K562 (cell line): ENCODE data around the gene SLC40A1.

ENCODE experiments used
- NBN ChIP-seq: fragments of 450-650 bp; IDR thresholded peaks from 2 replicates; pipeline ENCODE4 v1.6.1; 2016; ENCODE audit warnings: low read depth, mild to moderate bottlenecking
- POLR2A ChIP-seq: fragments of 450-650 bp; conservative IDR thresholded peaks from 2 replicates; pipeline ENCODE4 v1.6.1; 2016
- POLR2AphosphoS5 ChIP-seq: IDR thresholded peaks from 2 replicates; pipeline ENCODE4 v1.6.1; 2011; ENCODE audit warnings: mild to moderate bottlenecking, low read depth, low read length, moderate library complexity; ENCODE audit not compliant: control insufficient read depth, insufficient read depth
- TFE3 ChIP-seq: fragments of 450-650 bp; formaldehyde crosslinking; IDR thresholded peaks from 2 replicates; pipeline ENCODE4 v1.4.0; 2020; ENCODE audit warnings: mild to moderate bottlenecking, mixed read lengths
- U2AF1 ChIP-seq: fragments of 200-400 bp; formaldehyde crosslinking; optimal IDR thresholded peaks from 2 replicates; pipeline ENCODE3; 2017; ENCODE audit warnings: mild to moderate bottlenecking, low read depth, low read length, moderate library complexity
- ZBTB33 ChIP-seq: sonication (generic); formaldehyde crosslinking; IDR thresholded peaks from 2 replicates; pipeline ENCODE4 v1.8.1; 2023; ENCODE audit warnings: mild to moderate bottlenecking, missing genetic modification reagents
- ZNF717 ChIP-seq: fragments of 250-450 bp; sonication (Bioruptor Pico); IDR thresholded peaks from 2 replicates; pipeline ENCODE4 v1.5.0; 2021
- TF ChIP-seq, protein P1 (sequence below), 3 experiments: IDR thresholded peaks in 2 of 3; conservative IDR thresholded peaks in 1 of 3; 2 replicates each; pipeline ENCODE4 v1.5.1; 2011 to 2012; ENCODE audit warnings: low read length in 3 of 3, mild to moderate bottlenecking in 3 of 3, control low read depth in 2 of 3, improper control_type of control experiment in 1 of 3, inconsistent platforms in 1 of 3, low read depth in 1 of 3, mixed read lengths in 1 of 3, moderate library complexity in 1 of 3; ENCODE audit not compliant: insufficient read depth in 2 of 3
- TF ChIP-seq, protein P2 (sequence below): fragments of 250-450 bp; sonication (Bioruptor Pico); IDR thresholded peaks from 2 replicates; pipeline ENCODE4 v1.5.0; 2021
- TF ChIP-seq, protein P3 (sequence below): sonication (generic); formaldehyde crosslinking; IDR thresholded peaks from 2 replicates; pipeline ENCODE4 v1.5.0; 2020; ENCODE audit warnings: missing genetic modification reagents

DNA sequence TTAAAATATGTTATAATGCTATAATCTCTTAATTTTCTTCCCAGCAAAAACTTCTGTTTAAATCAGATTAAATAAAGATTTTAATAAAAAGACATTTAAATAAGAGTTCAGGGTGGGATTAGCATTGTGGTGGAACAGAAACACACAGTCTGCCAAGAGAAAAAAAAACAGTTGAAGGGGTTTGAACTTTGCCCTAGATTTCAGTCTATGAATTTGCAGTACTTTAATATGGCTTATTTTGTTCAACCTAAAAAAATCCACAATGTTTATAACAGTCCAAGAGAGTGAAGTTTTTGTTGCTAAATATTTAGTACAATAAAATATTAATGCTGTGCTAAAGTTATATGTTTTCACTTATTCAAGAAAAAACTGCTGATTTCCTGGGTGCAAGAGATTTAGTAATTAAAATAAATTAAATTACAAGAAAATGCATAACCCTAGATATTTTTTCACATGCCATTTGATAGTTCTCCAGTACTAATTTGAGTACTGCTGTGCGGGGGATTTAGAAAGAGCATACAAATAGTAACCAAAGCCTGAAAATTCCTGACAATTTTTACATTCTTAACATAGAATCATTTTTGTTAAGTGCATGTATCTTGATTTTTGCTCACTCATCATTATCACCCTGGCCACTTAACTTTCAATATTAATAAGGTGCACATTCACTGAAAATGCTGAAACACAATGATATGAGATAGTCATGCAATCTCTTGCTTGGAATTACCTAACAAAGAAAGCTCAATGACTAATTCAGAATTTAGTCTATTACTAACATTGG is 52.6 kb downstream of the SLC40A1 start:
- TF ChIP-seq POLR2AphosphoS5 (no peak), U2AF1 (no peak), POLR2A (no peak), TFE3 (CRISPR knock-in tag) (no peak), NBN (no peak), ZNF717 (no peak), ZBTB33 (no peak)
- TF ChIP-seq, protein P1, sequence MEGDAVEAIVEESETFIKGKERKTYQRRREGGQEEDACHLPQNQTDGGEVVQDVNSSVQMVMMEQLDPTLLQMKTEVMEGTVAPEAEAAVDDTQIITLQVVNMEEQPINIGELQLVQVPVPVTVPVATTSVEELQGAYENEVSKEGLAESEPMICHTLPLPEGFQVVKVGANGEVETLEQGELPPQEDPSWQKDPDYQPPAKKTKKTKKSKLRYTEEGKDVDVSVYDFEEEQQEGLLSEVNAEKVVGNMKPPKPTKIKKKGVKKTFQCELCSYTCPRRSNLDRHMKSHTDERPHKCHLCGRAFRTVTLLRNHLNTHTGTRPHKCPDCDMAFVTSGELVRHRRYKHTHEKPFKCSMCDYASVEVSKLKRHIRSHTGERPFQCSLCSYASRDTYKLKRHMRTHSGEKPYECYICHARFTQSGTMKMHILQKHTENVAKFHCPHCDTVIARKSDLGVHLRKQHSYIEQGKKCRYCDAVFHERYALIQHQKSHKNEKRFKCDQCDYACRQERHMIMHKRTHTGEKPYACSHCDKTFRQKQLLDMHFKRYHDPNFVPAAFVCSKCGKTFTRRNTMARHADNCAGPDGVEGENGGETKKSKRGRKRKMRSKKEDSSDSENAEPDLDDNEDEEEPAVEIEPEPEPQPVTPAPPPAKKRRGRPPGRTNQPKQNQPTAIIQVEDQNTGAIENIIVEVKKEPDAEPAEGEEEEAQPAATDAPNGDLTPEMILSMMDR (IDR thresholded peaks at IDR 0.05 in 2 of 3, conservative IDR thresholded peaks at IDR 0.05 in 1 of 3; ENCODE audit: insufficient read depth in 2 of 3, low read depth in 1 of 3, low read length in 3 of 3) = no peak
- TF ChIP-seq, protein P2, sequence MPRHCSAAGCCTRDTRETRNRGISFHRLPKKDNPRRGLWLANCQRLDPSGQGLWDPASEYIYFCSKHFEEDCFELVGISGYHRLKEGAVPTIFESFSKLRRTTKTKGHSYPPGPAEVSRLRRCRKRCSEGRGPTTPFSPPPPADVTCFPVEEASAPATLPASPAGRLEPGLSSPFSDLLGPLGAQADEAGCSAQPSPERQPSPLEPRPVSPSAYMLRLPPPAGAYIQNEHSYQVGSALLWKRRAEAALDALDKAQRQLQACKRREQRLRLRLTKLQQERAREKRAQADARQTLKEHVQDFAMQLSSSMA = no peak
- TF ChIP-seq, protein P3, sequence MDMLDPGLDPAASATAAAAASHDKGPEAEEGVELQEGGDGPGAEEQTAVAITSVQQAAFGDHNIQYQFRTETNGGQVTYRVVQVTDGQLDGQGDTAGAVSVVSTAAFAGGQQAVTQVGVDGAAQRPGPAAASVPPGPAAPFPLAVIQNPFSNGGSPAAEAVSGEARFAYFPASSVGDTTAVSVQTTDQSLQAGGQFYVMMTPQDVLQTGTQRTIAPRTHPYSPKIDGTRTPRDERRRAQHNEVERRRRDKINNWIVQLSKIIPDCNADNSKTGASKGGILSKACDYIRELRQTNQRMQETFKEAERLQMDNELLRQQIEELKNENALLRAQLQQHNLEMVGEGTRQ (CRISPR knock-in tag) = no peak
